Keratinocyte (primary cell): ENCODE measurements around the gene RANBP17. TPM values are rescaled to one million over a fixed set of nuclear protein-coding genes. Genes with fewer than 3 reads are reported as not detected.
"Not testable (repeated sequence)": the region's sequence is repeated elsewhere in the genome, so short reads cannot be mapped to it uniquely, and the experiment has no call there.

Source experiments
- DNase-seq: peaks from one replicate; pipeline ENCODE4 v3.0.0-alpha.2; 2011; ENCODE audit warnings: low read depth, missing footprints, low spot score
- FAIRE-seq: peaks from 2 replicates; lab custom pipeline; 2011; peaks lifted over from hg19 to GRCh38; lab: Jason Lieb, UNC
- H2AFZ ChIP-seq: 2 replicates; pipeline ENCODE4 v1.6.0; 2012; ENCODE audit warnings: low read length, control low read depth, inconsistent platforms; ENCODE audit not compliant: control insufficient read depth
- H3K27ac ChIP-seq: 2 replicates; pipeline ENCODE4 v1.5.1; 2011; ENCODE audit warnings: low read length; ENCODE audit not compliant: control insufficient read depth, insufficient read depth
- H3K27me3 ChIP-seq: 3 replicates; pipeline ENCODE4 v1.6.0; 2011; ENCODE audit warnings: low read length; ENCODE audit not compliant: control insufficient read depth, insufficient read depth; ENCODE audit errors: extremely low read depth
- H3K36me3 ChIP-seq, 2 experiments: 2 replicates in 1 of 2; 3 replicates in 1 of 2; pipeline ENCODE4 v1.5.1; 2011; ENCODE audit warnings: low read length in 2 of 2, mild to moderate bottlenecking in 1 of 2; ENCODE audit not compliant: control insufficient read depth in 2 of 2, insufficient read depth in 2 of 2; ENCODE audit errors: extremely low read depth in 1 of 2
- H3K4me1 ChIP-seq: 3 replicates; pipeline ENCODE4 v1.5.1; 2011; ENCODE audit warnings: low read length; ENCODE audit not compliant: control insufficient read depth, insufficient read depth; ENCODE audit errors: extremely low read depth
- H3K4me2 ChIP-seq: 3 replicates; pipeline ENCODE4 v1.6.0; 2011; ENCODE audit warnings: low read depth, low read length; ENCODE audit not compliant: control insufficient read depth, insufficient read depth; ENCODE audit errors: extremely low read depth
- H3K4me3 ChIP-seq, 3 experiments: fragments of 200-600 bp in 1 of 3; sonication (generic) in 1 of 3; 2 replicates in 2 of 3; 3 replicates in 1 of 3; pipeline ENCODE4 v1.5.1; 2011 to 2016; ENCODE audit warnings: low read length in 3 of 3, mild to moderate bottlenecking in 3 of 3, control low read depth in 2 of 3, inconsistent platforms in 1 of 3, low read depth in 1 of 3, mixed read lengths in 1 of 3, mixed run types in 1 of 3, moderate library complexity in 1 of 3; ENCODE audit not compliant: control insufficient read depth in 2 of 3, insufficient read depth in 2 of 3; ENCODE audit errors: extremely low read depth in 1 of 3
- H3K79me2 ChIP-seq: 2 replicates; pipeline ENCODE4 v1.6.0; 2012; ENCODE audit warnings: low read length; ENCODE audit not compliant: control insufficient read depth, insufficient read depth
- H3K9ac ChIP-seq: 3 replicates; pipeline ENCODE4 v1.6.0; 2011; ENCODE audit warnings: low read length; ENCODE audit not compliant: control insufficient read depth, insufficient read depth; ENCODE audit errors: extremely low read depth
- H3K9me1 ChIP-seq: 3 replicates; pipeline ENCODE4 v1.6.0; 2011; ENCODE audit warnings: low read length; ENCODE audit not compliant: control insufficient read depth, insufficient read depth; ENCODE audit errors: extremely low read depth
- H3K9me3 ChIP-seq: 2 replicates; pipeline ENCODE4 v1.5.1; 2012; ENCODE audit warnings: low read depth, low read length; ENCODE audit not compliant: control insufficient read depth
- H4K20me1 ChIP-seq: 3 replicates; pipeline ENCODE4 v1.6.0; 2011; ENCODE audit warnings: low read length; ENCODE audit not compliant: control insufficient read depth, insufficient read depth; ENCODE audit errors: extremely low read depth
- CTCF ChIP-seq, 3 experiments: IDR thresholded peaks in 1 of 3; conservative IDR thresholded peaks in 1 of 3; optimal IDR thresholded peaks in 1 of 3; 2 replicates in 2 of 3; 3 replicates in 1 of 3; pipeline versions ENCODE3 to v1.5.1; 2011; ENCODE audit warnings: low read length in 3 of 3, mild to moderate bottlenecking in 3 of 3, moderate library complexity in 2 of 3, control low read depth in 1 of 3, inconsistent platforms in 1 of 3; ENCODE audit not compliant: insufficient read depth in 2 of 3; ENCODE audit errors: extremely low read depth in 1 of 3
- EZH2 ChIP-seq: IDR thresholded peaks from one replicate; pipeline ENCODE4 v1.6.1; 2012; ENCODE audit warnings: inconsistent platforms, mild to moderate bottlenecking, low read length, moderate library complexity
- dilution Hi-C: fragments of 300-500 bp; cut with MboI; formaldehyde crosslinking; loops from one replicate; pipeline ENCODE4 v1.7.0; 2020; ENCODE audit warnings: low sequenced_read_pairs; ENCODE audit not compliant: extremely low pct_ligation_motif_present
- polyA plus RNA-seq, 5 experiments: library from polyadenylated mRNA; depleted of rRNA in 3 of 5; stranded (reverse) in 3 of 5; stranded (forward) in 1 of 5; unstranded in 1 of 5; fragments of >200 nt; gene quantifications; 1 replicate in 1 of 5; 2 replicates in 3 of 5; 3 replicates in 1 of 5; pipeline versions ENCODE4 v1.2.1 to v1.2.3, GENCODE V29; 2011 to 2012; ENCODE audit warnings: missing spikeins in 2 of 5, low read depth in 1 of 5, low replicate concordance in 1 of 5

The RANBP17 gene
- polyA plus RNA-seq, 1 donor (not counting 4 experiments of a cell fraction or from before 2014, with no cell fraction given), result 0.97 TPM

- Histone ChIP-seq H3K27me3 (no peaks in the 10 kb centered on the region), H2AFZ (no peak overlapping the region), H3K36me3 (no peaks in the 10 kb centered on the region), H3K27ac (no peak overlapping the region), H3K79me2 (no peaks in the 10 kb centered on the region), H3K9me1 (no peaks in the 10 kb centered on the region), H3K4me1 (no peaks in the 10 kb centered on the region), H3K9me3 (no peaks in the 10 kb centered on the region), H3K4me3 (no peak overlapping the region), H3K4me2 (no peak overlapping the region), H4K20me1 (no peaks in the 10 kb centered on the region), H3K9ac (no peak overlapping the region)
- FAIRE-seq (no peak), DNase-seq (no peak)
- dilution Hi-C loops, result no loop called here
- no peak for TF ChIP-seq EZH2
- TF ChIP-seq CTCF (optimal IDR thresholded peaks at IDR 0.05 in 1 of 3, IDR thresholded peaks at IDR 0.05 in 1 of 3, conservative IDR thresholded peaks at IDR 0.05 in 1 of 3; ENCODE audit: extremely low read depth in 1 of 3, insufficient read depth in 2 of 3, low read length in 3 of 3), result no peak
Measured at GRCh38 chr5:170920196-170920595, 58.4 kb downstream of the RANBP17 start.

- H3K4me2 ChIP-seq, H2AFZ ChIP-seq, H3K27me3 ChIP-seq, H3K9ac ChIP-seq, H3K9me3 ChIP-seq, H3K9me1 ChIP-seq, H3K79me2 ChIP-seq, DNase-seq, H4K20me1 ChIP-seq, H3K4me1 ChIP-seq, FAIRE-seq, H3K27ac ChIP-seq, H3K4me3 ChIP-seq, H3K36me3 ChIP-seq, dilution Hi-C loops: not testable (repeated sequence)
Measured at GRCh38 chr5:170922331-170922730, 60.5 kb downstream of the RANBP17 start.

GRCh38 chr5:170923910-170924620 lies 62.2 kb downstream of the RANBP17 start:
- H4K20me1 ChIP-seq, result no peaks in the 10 kb centered on the region
- FAIRE-seq (no peak), DNase-seq (no peak)
- no peak overlapping the region for H2AFZ ChIP-seq
- no peaks in the 10 kb centered on the region for H3K27me3 ChIP-seq
- H3K4me2 ChIP-seq, result no peak overlapping the region
- H3K9ac ChIP-seq, result no peak overlapping the region
- no peaks in the 10 kb centered on the region for H3K79me2 ChIP-seq
- no peak overlapping the region for H3K4me3 ChIP-seq
- no peaks in the 10 kb centered on the region for H3K36me3 ChIP-seq
- H3K27ac ChIP-seq, result no peak overlapping the region
- no peaks in the 10 kb centered on the region for H3K9me3 ChIP-seq
- dilution Hi-C loops, result no loop called here
- no peaks in the 10 kb centered on the region for H3K4me1 ChIP-seq
- TF ChIP-seq CTCF (optimal IDR thresholded peaks at IDR 0.05 in 1 of 3, IDR thresholded peaks at IDR 0.05 in 1 of 3, conservative IDR thresholded peaks at IDR 0.05 in 1 of 3; ENCODE audit: extremely low read depth in 1 of 3, insufficient read depth in 2 of 3, low read length in 3 of 3) (no peak), EZH2 (no peak)
- H3K9me1 ChIP-seq, result no peaks in the 10 kb centered on the region
